Right lobe of liver (tissue), 6 donors: ENCODE results near the gene FOXE3. TPM values are rescaled to one million over a fixed set of nuclear protein-coding genes. Genes with fewer than 3 reads are reported as not detected.

Source experiments
- ATAC-seq, 4 donors: fragments of 200-7000 bp; cut with Tn5 transposase; one replicate each; pipeline ENCODE4 v1.9.1; 2020; ENCODE audit warnings: mild to moderate bottlenecking in 4 of 4, moderate library complexity in 4 of 4
- DNase-seq, 3 donors: peaks; one replicate each; pipeline ENCODE4 v3.0.0-alpha.2; 2020
- H3K27ac ChIP-seq, 3 donors: fragments of 200-600 bp; one replicate each; pipeline ENCODE4 v1.8.0; 2022
- H3K27me3 ChIP-seq, 2 donors: fragments of 200-600 bp; one replicate each; pipeline ENCODE4 v1.8.0; 2022
- H3K36me3 ChIP-seq, 4 donors: fragments of 200-600 bp; sonication (generic) in 1 of 4; one replicate each; pipeline versions ENCODE4 v1.5.1 to v1.8.0; 2017 to 2022; ENCODE audit warnings: control low read depth in 1 of 4
- H3K4me1 ChIP-seq, 4 donors: fragments of 200-600 bp; sonication (generic) in 1 of 4; one replicate each; pipeline versions ENCODE4 v1.5.1 to v1.8.0; 2017 to 2022; ENCODE audit warnings: control low read depth in 1 of 4
- H3K4me3 ChIP-seq, 3 donors: fragments of 200-600 bp; one replicate each; pipeline ENCODE4 v1.8.0; 2022
- H3K9me3 ChIP-seq, 4 donors: fragments of 200-600 bp; sonication (generic) in 1 of 4; one replicate each; pipeline versions ENCODE4 v1.5.1 to v1.8.0; 2017 to 2022; ENCODE audit warnings: control low read depth in 1 of 4
- CTCF ChIP-seq, 4 donors: fragments of 200-600 bp in 3 of 4; fragments of 450-650 bp in 1 of 4; IDR thresholded peaks; one replicate each; pipeline versions ENCODE4 v1.5.1 to v1.8.0; 2016 to 2022; ENCODE audit warnings: antibody characterized with exemption in 4 of 4, mild to moderate bottlenecking in 2 of 4
- POLR2A ChIP-seq: fragments of 450-650 bp; IDR thresholded peaks from one replicate; pipeline ENCODE4 v1.6.1; 2017; ENCODE audit warnings: antibody characterized with exemption, mild to moderate bottlenecking
- WGBS: methylation state at CpG from one replicate; pipeline ENCODE4 v1.1.6; 2018; ENCODE audit warnings: low coverage, low lambda C conversion rate; ENCODE audit not compliant: insufficient coverage; ENCODE audit errors: missing lambda C conversion rate; 5-methylcytosine and 5-hydroxymethylcytosine counted together
- intact Hi-C, 2 donors: fragments of 100-400 bp; cut with DNase I; formaldehyde crosslinking; loops; one replicate each; pipeline versions ENCODE4 v1.11.2 to v1.14.1; 2022
- total RNA-seq, 6 experiments: library from RNA; depleted of rRNA in 2 of 6; stranded (reverse); fragments of >200 nt in 2 of 6; fragmentation: NEBNext Ultra II Directional in 3 of 6; extraction: Animal tissue kit (Norgen Biotek cat#: 25700) in 3 of 6; gene quantifications; one replicate each; pipeline versions ENCODE4 v1.1.0 to v1.2.4, GENCODE V29; 2016 to 2023
- donor health status: DM: no; HTN: yes; CAD: no.
- donor health status: DM: no; HTN: no; CAD: no.
- donor health status: DM: no; HTN: no; CAD: no.
- donor health status: DM: no; HTN: yes; CAD: no.
- donor health status: DM: no; HTN: yes; CAD: no.

The FOXE3 gene
- total RNA-seq, 6 experiments from 2014 or later: not detected

DNA sequence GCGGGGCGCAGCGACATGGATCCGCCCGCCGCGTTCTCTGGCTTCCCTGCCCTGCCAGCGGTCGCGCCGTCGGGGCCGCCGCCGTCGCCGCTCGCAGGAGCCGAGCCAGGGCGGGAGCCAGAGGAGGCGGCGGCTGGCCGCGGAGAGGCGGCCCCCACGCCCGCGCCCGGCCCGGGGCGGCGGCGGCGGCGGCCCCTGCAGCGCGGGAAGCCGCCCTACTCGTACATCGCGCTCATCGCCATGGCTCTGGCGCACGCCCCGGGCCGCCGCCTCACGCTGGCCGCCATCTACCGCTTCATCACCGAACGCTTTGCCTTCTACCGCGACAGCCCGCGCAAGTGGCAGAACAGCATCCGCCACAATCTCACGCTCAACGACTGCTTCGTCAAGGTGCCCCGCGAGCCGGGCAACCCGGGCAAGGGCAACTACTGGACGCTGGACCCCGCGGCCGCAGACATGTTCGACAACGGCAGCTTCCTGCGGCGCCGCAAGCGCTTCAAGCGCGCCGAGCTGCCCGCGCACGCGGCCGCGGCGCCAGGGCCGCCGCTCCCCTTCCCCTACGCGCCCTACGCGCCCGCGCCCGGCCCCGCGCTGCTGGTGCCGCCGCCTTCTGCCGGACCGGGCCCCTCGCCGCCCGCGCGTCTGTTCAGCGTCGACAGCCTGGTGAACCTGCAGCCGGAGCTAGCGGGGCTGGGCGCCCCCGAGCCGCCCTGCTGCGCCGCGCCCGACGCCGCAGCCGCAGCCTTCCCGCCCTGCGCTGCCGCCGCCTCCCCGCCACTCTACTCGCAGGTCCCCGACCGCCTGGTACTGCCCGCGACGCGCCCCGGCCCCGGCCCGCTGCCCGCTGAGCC is 459 bp downstream of the FOXE3 start:
- no peak overlapping the region for H3K4me3 ChIP-seq
- H3K4me1 ChIP-seq: no peaks in the 10 kb centered on the region
- no peak overlapping the region for H3K27ac ChIP-seq
- TF ChIP-seq POLR2A: no peak
- TF ChIP-seq CTCF (IDR thresholded peaks at IDR 0.05): no peak
- H3K36me3 ChIP-seq: no peaks in the 10 kb centered on the region
- no peak for ATAC-seq
- 11% methylated on average over 7 of the region's 134 CpGs for WGBS
- intact Hi-C loops: loop anchor here in 1 of 2 donors (10.0 kb wide), 1 partner anchor 232 kb away; no protein-coding TSS in a partner anchor
- DNase-seq: no peak
- no peaks in the 10 kb centered on the region for H3K9me3 ChIP-seq
- no peaks in the 10 kb centered on the region for H3K27me3 ChIP-seq

DNA sequence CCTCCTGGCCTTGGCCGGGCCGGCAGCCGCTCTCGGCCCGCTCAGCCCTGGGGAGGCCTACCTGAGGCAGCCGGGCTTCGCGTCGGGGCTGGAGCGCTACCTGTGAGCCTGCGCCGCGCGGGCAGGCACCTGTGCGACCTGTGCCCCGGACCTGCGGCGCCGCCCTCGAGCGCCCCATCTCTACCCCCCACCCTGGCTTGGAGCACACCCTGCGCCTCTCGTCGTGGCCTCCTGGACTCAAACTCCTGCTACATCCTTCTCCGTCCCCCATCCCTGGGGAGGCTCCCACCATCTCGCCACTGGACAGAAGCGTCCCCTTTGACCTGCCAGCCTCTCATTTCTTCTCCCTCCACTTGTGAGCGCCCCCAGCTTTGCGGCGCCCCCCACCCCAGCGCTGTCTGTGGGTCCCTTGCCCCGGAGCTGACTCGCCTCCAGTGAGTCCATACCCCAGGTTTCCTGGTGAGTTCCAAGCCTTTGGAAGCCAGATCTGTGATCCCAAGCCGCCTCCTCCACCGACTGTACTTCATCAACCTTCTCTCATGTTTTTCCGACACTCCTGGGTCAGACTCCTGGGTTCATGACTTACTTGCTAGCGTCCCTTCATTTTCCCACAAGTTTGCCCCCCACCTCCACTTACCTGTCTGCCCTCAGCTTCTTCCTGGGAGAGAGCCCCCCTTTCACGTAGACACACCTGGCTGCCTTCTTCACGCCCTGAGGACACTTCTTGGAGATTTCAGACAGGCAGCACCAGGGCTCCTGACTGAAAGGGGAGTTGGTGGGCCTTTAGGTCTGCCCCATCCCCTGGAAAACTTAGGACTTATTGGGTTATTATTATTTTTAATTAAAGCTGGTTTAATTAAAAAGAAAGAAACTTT is 1.3 kb downstream of the FOXE3 start:
- intact Hi-C loops: loop anchor here in 1 of 2 donors (10.0 kb wide), 1 partner anchor 233 kb away; no protein-coding TSS in a partner anchor
- no peak for TF ChIP-seq POLR2A
- Histone ChIP-seq H3K36me3 (no peaks in the 10 kb centered on the region), H3K27ac (no peak overlapping the region), H3K9me3 (no peaks in the 10 kb centered on the region), H3K4me3 (no peak overlapping the region), H3K4me1 (no peaks in the 10 kb centered on the region), H3K27me3 (no peaks in the 10 kb centered on the region)
- 40% methylated on average over 17 of the region's 39 CpGs for whole genome bisulfite sequencing
- DNase-seq (no peak), ATAC-seq (peak in 1 of 4 donors; percentile 26)

GRCh38 chr1:47418122-47418521 is 2.0 kb downstream of the FOXE3 start:
- Histone ChIP-seq H3K27me3 (no peaks in the 10 kb centered on the region), H3K36me3 (no peaks in the 10 kb centered on the region), H3K27ac (no peak overlapping the region), H3K4me3 (no peak overlapping the region), H3K9me3 (no peaks in the 10 kb centered on the region), H3K4me1 (no peaks in the 10 kb centered on the region)
- DNase-seq (no peak), ATAC-seq (no peak)
- WGBS: 83% methylated on average over 1 of the region's 2 CpGs
- intact Hi-C loops: loop anchor here in 1 of 2 donors (10.0 kb wide), 1 partner anchor 233 kb away; no protein-coding TSS in a partner anchor
- TF ChIP-seq CTCF (IDR thresholded peaks at IDR 0.05): no peak
- no peak for TF ChIP-seq POLR2A

GRCh38 chr1:47418681-47419325 is 2.7 kb downstream of the FOXE3 start:
- intact Hi-C loops: loop anchor here in 1 of 2 donors (10.0 kb wide), 1 partner anchor 234 kb away; no protein-coding TSS in a partner anchor
- Histone ChIP-seq H3K4me3 (no peak overlapping the region), H3K36me3 (no peaks in the 10 kb centered on the region), H3K27ac (no peak overlapping the region), H3K4me1 (no peaks in the 10 kb centered on the region), H3K9me3 (no peaks in the 10 kb centered on the region), H3K27me3 (no peaks in the 10 kb centered on the region)
- WGBS: 91% methylated on average over 6 of the region's 6 CpGs
- ATAC-seq (no peak), DNase-seq (no peak)
- TF ChIP-seq POLR2A (no peak), CTCF (IDR thresholded peaks at IDR 0.05) (no peak)
